ENCODE data around the gene PSMB5. TPM values are rescaled to one million over a fixed set of nuclear protein-coding genes. Genes with fewer than 3 reads are reported as not detected.

PSMB5 gene
- total and polyA plus RNA-seq, 2 of the 13 experiments (the other 11 are each of a cell fraction or from before 2014, with no cell fraction given), result 705 to 871 TPM

DNA sequence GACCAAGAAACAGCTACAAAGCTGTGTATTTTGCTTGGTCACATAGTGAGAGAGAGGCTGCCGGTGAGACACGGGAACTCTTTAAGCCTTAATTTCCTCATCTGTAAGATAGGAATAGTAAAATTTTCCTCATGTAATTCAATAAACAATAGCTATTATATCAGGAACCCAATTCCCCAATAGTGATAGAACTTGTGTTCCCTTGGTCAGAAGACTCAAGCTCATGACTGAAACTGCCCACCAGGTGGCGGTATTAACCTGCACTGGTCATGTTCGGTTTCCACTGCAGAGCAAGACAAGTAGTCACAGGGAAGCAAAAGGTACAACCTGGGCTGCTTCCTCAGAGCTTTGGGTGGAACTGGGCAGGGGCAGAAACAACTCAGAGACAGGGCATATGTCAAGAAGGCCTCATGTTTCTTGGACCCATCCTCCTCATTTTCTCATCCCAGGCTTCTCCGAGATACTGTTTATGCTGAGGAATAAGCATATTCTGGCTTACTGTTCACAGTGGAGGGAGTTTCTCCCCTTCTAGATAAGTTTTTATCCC is 48.1 kb downstream of the PSMB5 start (continued):
- TF ChIP-seq ZNF280D (CRISPR knock-in tag; IDR thresholded peaks at IDR 0.05) (no peak), FOXP4 (CRISPR knock-in tag; IDR thresholded peaks at IDR 0.05) (no peak), MXD3 (CRISPR knock-in tag; IDR thresholded peaks at IDR 0.05) (no peak), FOXK2 (IDR thresholded peaks at IDR 0.05) (no peak), TP53 (CRISPR knock-in tag; conservative IDR thresholded peaks at IDR 0.05) (no peak), ZMYM3 (CRISPR knock-in tag; IDR thresholded peaks at IDR 0.05) (no peak), HDAC1 (CRISPR knock-in tag; IDR thresholded peaks at IDR 0.05) (no peak), ZSCAN12 (CRISPR knock-in tag; IDR thresholded peaks at IDR 0.05) (no peak), NR1H2 (CRISPR knock-in tag; IDR thresholded peaks at IDR 0.05; ENCODE audit: borderline replicate concordance, low read depth) (no peak), HNRNPUL1 (IDR thresholded peaks at IDR 0.05; ENCODE audit: low read depth, low read length) (no peak), ZNF260 (CRISPR knock-in tag; IDR thresholded peaks at IDR 0.05; ENCODE audit: borderline replicate concordance, low read depth) (no peak), JDP2 (CRISPR knock-in tag; IDR thresholded peaks at IDR 0.05; ENCODE audit: borderline replicate concordance) (no peak), XRCC5 (optimal IDR thresholded peaks at IDR 0.05; ENCODE audit: low read length) (peak; percentile 89), SYNCRIP (IDR thresholded peaks at IDR 0.05; ENCODE audit: insufficient read depth, low read depth, low read length) (no peak), ELF3 (CRISPR knock-in tag; IDR thresholded peaks at IDR 0.05) (peak; percentile 79), STAT6 (CRISPR knock-in tag; IDR thresholded peaks at IDR 0.05; ENCODE audit: borderline replicate concordance) (no peak), MYC (CRISPR knock-in tag; IDR thresholded peaks at IDR 0.05; ENCODE audit: borderline replicate concordance) (no peak), ZFP82 (CRISPR knock-in tag; IDR thresholded peaks at IDR 0.05; ENCODE audit: borderline replicate concordance) (no peak), ARHGAP35 (CRISPR knock-in tag; IDR thresholded peaks at IDR 0.05; ENCODE audit: borderline replicate concordance) (no peak)
- TF ChIP-seq, protein P1, sequence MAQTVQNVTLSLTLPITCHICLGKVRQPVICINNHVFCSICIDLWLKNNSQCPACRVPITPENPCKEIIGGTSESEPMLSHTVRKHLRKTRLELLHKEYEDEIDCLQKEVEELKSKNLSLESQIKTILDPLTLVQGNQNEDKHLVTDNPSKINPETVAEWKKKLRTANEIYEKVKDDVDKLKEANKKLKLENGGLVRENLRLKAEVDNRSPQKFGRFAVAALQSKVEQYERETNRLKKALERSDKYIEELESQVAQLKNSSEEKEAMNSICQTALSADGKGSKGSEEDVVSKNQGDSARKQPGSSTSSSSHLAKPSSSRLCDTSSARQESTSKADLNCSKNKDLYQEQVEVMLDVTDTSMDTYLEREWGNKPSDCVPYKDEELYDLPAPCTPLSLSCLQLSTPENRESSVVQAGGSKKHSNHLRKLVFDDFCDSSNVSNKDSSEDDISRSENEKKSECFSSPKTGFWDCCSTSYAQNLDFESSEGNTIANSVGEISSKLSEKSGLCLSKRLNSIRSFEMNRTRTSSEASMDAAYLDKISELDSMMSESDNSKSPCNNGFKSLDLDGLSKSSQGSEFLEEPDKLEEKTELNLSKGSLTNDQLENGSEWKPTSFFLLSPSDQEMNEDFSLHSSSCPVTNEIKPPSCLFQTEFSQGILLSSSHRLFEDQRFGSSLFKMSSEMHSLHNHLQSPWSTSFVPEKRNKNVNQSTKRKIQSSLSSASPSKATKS (CRISPR knock-in tag; IDR thresholded peaks at IDR 0.05), result no peak
